Right atrium auricular region (tissue), 2 donors: ENCODE measurements around the gene NPTXR. TPM values are rescaled to one million over a fixed set of nuclear protein-coding genes. Genes with fewer than 3 reads are reported as not detected.

Experiments used
- DNase-seq: peaks from one replicate; pipeline ENCODE4 v3.0.0-alpha.2; 2019; ENCODE audit warnings: low spot score
- H3K27ac ChIP-seq, 2 donors: fragments of 200-600 bp; sonication (generic); 1 replicate in 1 of 2; 2 replicates in 1 of 2; pipeline ENCODE4 v1.5.1; 2016 to 2019
- H3K27me3 ChIP-seq, 2 donors: fragments of 200-600 bp; sonication (generic); one replicate each; pipeline versions ENCODE4 v1.5.1 to v1.6.0; 2017 to 2019
- H3K36me3 ChIP-seq: fragments of 200-600 bp; sonication (generic); one replicate; pipeline ENCODE4 v1.5.1; 2016
- H3K4me1 ChIP-seq, 2 donors: fragments of 200-600 bp; sonication (generic); one replicate each; pipeline versions ENCODE4 v1.5.1 to v1.6.0; 2017 to 2019
- H3K4me3 ChIP-seq, 2 donors: fragments of 200-600 bp; sonication (generic); 1 replicate in 1 of 2; 2 replicates in 1 of 2; pipeline ENCODE4 v1.5.1; 2017 to 2019; ENCODE audit warnings: mild to moderate bottlenecking in 1 of 2, moderate library complexity in 1 of 2
- H3K9me3 ChIP-seq, 2 donors: fragments of 200-600 bp; sonication (generic); one replicate each; pipeline ENCODE4 v1.5.1; 2019
- CTCF ChIP-seq, 2 donors: fragments of 200-600 bp; sonication (generic); IDR thresholded peaks; one replicate each; pipeline ENCODE4 v1.5.1; 2019; ENCODE audit warnings: antibody characterized with exemption in 2 of 2
- total RNA-seq, 2 donors: library from RNA; depleted of rRNA; stranded (reverse); fragments of >200 nt; gene quantifications; one replicate each; pipeline ENCODE4 v1.1.0, GENCODE V29; 2016

The NPTXR gene
- total RNA-seq, 2 donors from 2014 or later: 18.0 to 24.6 TPM

DNA sequence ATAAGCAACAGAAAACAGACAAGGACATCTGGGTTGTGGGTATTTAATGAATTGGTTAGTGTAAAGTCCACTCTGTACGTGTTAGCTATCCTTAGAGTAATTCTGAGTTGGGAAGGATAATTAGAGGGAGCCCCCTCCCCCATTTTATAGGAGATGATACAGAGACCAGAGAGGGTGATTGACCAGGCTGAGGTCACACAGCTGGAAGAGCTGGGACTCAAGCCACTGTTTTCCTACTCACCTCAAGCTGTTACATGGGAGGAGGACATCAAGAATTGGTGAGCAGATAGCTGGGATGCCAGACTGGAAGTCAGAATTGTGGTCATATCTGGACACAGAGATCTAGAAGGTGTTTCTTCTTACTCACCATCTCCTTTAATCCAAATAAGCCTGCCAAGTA, 8.7 kb upstream of the NPTXR start:
- Histone ChIP-seq H3K9me3 (no peaks in the 10 kb centered on the region), H3K4me1 (no peaks in the 10 kb centered on the region), H3K27me3 (no peaks in the 10 kb centered on the region), H3K36me3 (no peaks in the 10 kb centered on the region), H3K27ac (no peak overlapping the region), H3K4me3 (no peak overlapping the region)
- DNase-seq: no peak
- TF ChIP-seq CTCF (IDR thresholded peaks at IDR 0.05): no peak

DNA sequence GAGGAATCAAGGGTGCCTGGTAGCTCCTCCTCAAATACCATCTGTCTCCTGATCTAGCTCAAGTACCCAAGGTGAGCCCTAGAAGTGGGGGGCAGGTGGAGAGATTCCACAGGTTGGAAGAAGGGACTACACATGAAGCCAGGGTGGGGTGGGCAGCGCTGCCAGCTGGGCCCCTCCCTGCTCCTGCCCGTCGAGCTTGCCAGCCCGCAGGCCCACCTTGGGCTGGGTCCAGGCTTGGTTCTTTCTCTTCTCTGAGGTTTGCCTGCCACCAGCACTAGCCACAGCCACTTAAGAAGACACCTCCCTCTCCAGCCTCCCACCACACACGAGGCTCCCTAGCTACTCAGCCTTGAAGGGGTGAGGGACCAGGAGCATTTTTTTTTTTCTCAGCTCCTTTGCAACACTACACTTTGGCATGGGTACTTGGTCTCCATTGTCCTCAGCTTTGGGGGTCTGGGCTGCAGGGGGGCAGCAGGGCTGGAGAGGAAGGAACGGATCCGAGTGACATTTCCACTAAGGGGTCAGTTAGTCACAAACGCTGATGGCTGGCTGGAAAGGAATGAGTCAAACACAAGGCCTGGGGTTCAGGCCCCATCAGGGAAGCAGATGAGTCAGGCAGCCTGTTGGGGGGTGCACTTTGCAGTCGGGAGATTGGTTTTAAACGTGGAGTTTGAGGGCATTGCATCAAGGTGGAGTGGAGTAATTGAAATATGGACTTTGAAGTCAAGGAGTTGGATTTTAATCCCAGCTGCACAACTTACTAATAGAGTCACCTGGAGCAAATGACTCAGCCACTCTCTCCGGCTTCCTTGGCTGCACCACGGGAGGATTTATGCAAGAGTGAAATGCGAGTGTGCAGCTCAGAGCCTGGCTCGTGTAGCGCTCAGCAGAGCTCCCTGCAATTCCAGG, 7.4 kb upstream of the NPTXR start:
- Histone ChIP-seq H3K27ac (no peak overlapping the region), H3K27me3 (no peaks in the 10 kb centered on the region), H3K4me1 (no peaks in the 10 kb centered on the region), H3K9me3 (no peaks in the 10 kb centered on the region), H3K36me3 (no peaks in the 10 kb centered on the region), H3K4me3 (no peak overlapping the region)
- no peak for TF ChIP-seq CTCF (IDR thresholded peaks at IDR 0.05)
- DNase-seq: no peak

- no peaks in the 10 kb centered on the region for H3K27me3 ChIP-seq
- no peak overlapping the region for H3K4me3 ChIP-seq
- no peak overlapping the region for H3K27ac ChIP-seq
Measured at GRCh38 chr22:38850399-38850798, 6.6 kb upstream of the NPTXR start.

GRCh38 chr22:38849811-38850210, 6.0 kb upstream of the NPTXR start:
- no peak for TF ChIP-seq CTCF (IDR thresholded peaks at IDR 0.05)
- Histone ChIP-seq H3K4me3 (no peak overlapping the region), H3K4me1 (peaks cover 0 to 2% of the 10 kb centered on the region in 2 donors), H3K9me3 (no peaks in the 10 kb centered on the region), H3K27ac (no peak overlapping the region), H3K27me3 (no peaks in the 10 kb centered on the region), H3K36me3 (no peaks in the 10 kb centered on the region)
- no peak for DNase-seq

More at GRCh38 chr22:38850399-38850798, 6.6 kb upstream of the NPTXR start:
- H3K9me3 ChIP-seq: no peaks in the 10 kb centered on the region
- no peaks in the 10 kb centered on the region for H3K36me3 ChIP-seq
- DNase-seq: no peak
- H3K4me1 ChIP-seq: no peaks in the 10 kb centered on the region
- TF ChIP-seq CTCF (IDR thresholded peaks at IDR 0.05): no peak

GRCh38 chr22:38846412-38846811, 2.6 kb upstream of the NPTXR start:
- H3K4me1 ChIP-seq: peaks cover 0 to 16% of the 10 kb centered on the region in 2 donors
- H3K27ac ChIP-seq: no peak overlapping the region
- no peaks in the 10 kb centered on the region for H3K36me3 ChIP-seq
- no peaks in the 10 kb centered on the region for H3K9me3 ChIP-seq
- DNase-seq: no peak
- H3K4me3 ChIP-seq: no peak overlapping the region
- H3K27me3 ChIP-seq: no peaks in the 10 kb centered on the region
- TF ChIP-seq CTCF (IDR thresholded peaks at IDR 0.05): no peak
